Mesenchymal stem cell (in vitro differentiated cells and primary cell): ENCODE results near the gene CACNA1C.

Experiments
- DNase-seq: peaks from one replicate; pipeline ENCODE4 v3.0.0-alpha.2; 2013
- H2AFZ ChIP-seq: one replicate; pipeline ENCODE4 v1.6.1; 2013; ENCODE audit warnings: low read depth, mild to moderate bottlenecking, control low read depth, inconsistent platforms, low read length, moderate library complexity
- H2AK5ac ChIP-seq: 2 replicates; pipeline ENCODE4 v1.6.1; 2013; ENCODE audit warnings: low read length, moderate library complexity, mild to moderate bottlenecking, inconsistent platforms; ENCODE audit not compliant: severe bottlenecking
- H2BK120ac ChIP-seq: one replicate; pipeline ENCODE4 v1.6.1; 2013; ENCODE audit warnings: low read depth, mild to moderate bottlenecking, inconsistent platforms, low read length, moderate library complexity
- H2BK12ac ChIP-seq, 2 experiments: one replicate each; pipeline ENCODE4 v1.6.1; 2013; ENCODE audit warnings: inconsistent platforms in 2 of 2, low read length in 2 of 2, mild to moderate bottlenecking in 2 of 2, moderate library complexity in 2 of 2, control low read depth in 1 of 2
- H2BK15ac ChIP-seq: one replicate; pipeline ENCODE4 v1.6.1; 2013; ENCODE audit warnings: mild to moderate bottlenecking, low read depth, inconsistent platforms; ENCODE audit not compliant: poor library complexity, severe bottlenecking
- H2BK5ac ChIP-seq: 2 replicates; pipeline ENCODE4 v1.6.1; 2013; ENCODE audit warnings: low read depth, mild to moderate bottlenecking, low read length, control low read depth, inconsistent platforms; ENCODE audit not compliant: poor library complexity, severe bottlenecking
- H3K14ac ChIP-seq, 2 experiments: one replicate each; pipeline ENCODE4 v1.6.1; 2013; ENCODE audit warnings: inconsistent platforms in 2 of 2, low read length in 2 of 2, control low read depth in 1 of 2, mild to moderate bottlenecking in 1 of 2, moderate library complexity in 1 of 2
- H3K18ac ChIP-seq, 2 experiments: one replicate each; pipeline ENCODE4 v1.6.1; 2013; ENCODE audit warnings: inconsistent platforms in 2 of 2, low read length in 2 of 2, control low read depth in 1 of 2, low read depth in 1 of 2, mild to moderate bottlenecking in 1 of 2
- H3K23ac ChIP-seq, 2 experiments: one replicate each; pipeline ENCODE4 v1.6.1; 2013; ENCODE audit warnings: inconsistent platforms in 2 of 2, low read length in 2 of 2, mild to moderate bottlenecking in 2 of 2, moderate library complexity in 2 of 2, control low read depth in 1 of 2
- H3K27ac ChIP-seq: 2 replicates; pipeline ENCODE4 v1.5.1; 2013; ENCODE audit warnings: mild to moderate bottlenecking, moderate library complexity, low read length, control low read depth, inconsistent platforms; ENCODE audit not compliant: poor library complexity, severe bottlenecking
- H3K27me3 ChIP-seq, 2 experiments: 2 replicates each; pipeline versions ENCODE4 v1.6.1 to v1.7.0; 2013; ENCODE audit warnings: low read length in 2 of 2, mild to moderate bottlenecking in 2 of 2, moderate library complexity in 2 of 2, control low read depth in 1 of 2, inconsistent platforms in 1 of 2; ENCODE audit not compliant: control insufficient read depth in 1 of 2, insufficient read depth in 1 of 2
- H3K36me3 ChIP-seq, 2 experiments: 2 replicates each; pipeline versions ENCODE4 v1.6.1 to v1.7.0; 2013; ENCODE audit warnings: low read length in 2 of 2, control low read depth in 1 of 2, inconsistent platforms in 1 of 2, low read depth in 1 of 2, mild to moderate bottlenecking in 1 of 2; ENCODE audit not compliant: insufficient read depth in 2 of 2, control insufficient read depth in 1 of 2
- H3K4ac ChIP-seq, 2 experiments: one replicate each; pipeline ENCODE4 v1.6.1; 2013; ENCODE audit warnings: inconsistent platforms in 2 of 2, low read length in 2 of 2, mild to moderate bottlenecking in 2 of 2, moderate library complexity in 2 of 2, control low read depth in 1 of 2, low read depth in 1 of 2
- H3K4me1 ChIP-seq: 2 replicates; pipeline ENCODE4 v1.6.1; 2013; ENCODE audit warnings: low read depth, low read length, control low read depth; ENCODE audit not compliant: control insufficient read depth, insufficient read depth
- H3K4me2 ChIP-seq: 2 replicates; pipeline ENCODE4 v1.6.1; 2013; ENCODE audit warnings: low read length, mild to moderate bottlenecking, inconsistent platforms; ENCODE audit not compliant: poor library complexity, severe bottlenecking
- H3K4me3 ChIP-seq, 2 experiments: 2 replicates each; pipeline versions ENCODE4 v1.5.1 to v1.7.0; 2013; ENCODE audit warnings: low read length in 2 of 2, mild to moderate bottlenecking in 2 of 2, control low read depth in 1 of 2, low read depth in 1 of 2; ENCODE audit not compliant: insufficient read depth in 1 of 2
- H3K79me1 ChIP-seq: replicated peaks from 2 replicates; pipeline ENCODE4 v1.6.1; 2013; ENCODE audit warnings: mild to moderate bottlenecking, control low read depth, low read length, inconsistent platforms; ENCODE audit not compliant: poor library complexity, severe bottlenecking
- H3K9ac ChIP-seq: 2 replicates; pipeline ENCODE4 v1.7.0; 2013; ENCODE audit warnings: mild to moderate bottlenecking, low read length, moderate library complexity
- H3K9me3 ChIP-seq: 2 replicates; pipeline ENCODE4 v1.7.0; 2013; ENCODE audit warnings: mild to moderate bottlenecking, low read length; ENCODE audit not compliant: control insufficient read depth
- H4K8ac ChIP-seq: one replicate; pipeline ENCODE4 v1.6.1; 2013; ENCODE audit warnings: inconsistent platforms, mild to moderate bottlenecking, low read length, moderate library complexity
- H4K91ac ChIP-seq: one replicate; pipeline ENCODE4 v1.6.1; 2013; ENCODE audit warnings: mild to moderate bottlenecking, low read length, inconsistent platforms
- WGBS: methylation state at CpG from one replicate; pipeline ENCODE4 v1.1.7; 2013; ENCODE audit warnings: mixed read lengths; 5-methylcytosine and 5-hydroxymethylcytosine counted together

Gene CACNA1C

GRCh38 chr12:2574355-2574935 lies 521.7 kb downstream of the CACNA1C start:
- no peak overlapping the region for H2BK12ac ChIP-seq
- no peak overlapping the region for H3K23ac ChIP-seq
- H2BK120ac ChIP-seq = no peak overlapping the region
- H2AK5ac ChIP-seq = no peak overlapping the region
- no peak overlapping the region for H3K9ac ChIP-seq
- H3K4me2 ChIP-seq = no peak overlapping the region
- no peaks in the 10 kb centered on the region for H3K79me1 ChIP-seq
- H3K4ac ChIP-seq = no peak overlapping the region
- no peaks in the 10 kb centered on the region for H3K9me3 ChIP-seq
- no peak overlapping the region for H2BK5ac ChIP-seq
- 93% methylated on average over 4 of the region's 4 CpGs for WGBS
- H2BK15ac ChIP-seq = no peak overlapping the region
- H4K8ac ChIP-seq = no peak overlapping the region
- H3K14ac ChIP-seq = no peak overlapping the region
- H4K91ac ChIP-seq = no peak overlapping the region
- no peak overlapping the region for H3K27ac ChIP-seq
- no peaks in the 10 kb centered on the region for H3K4me1 ChIP-seq
- peaks cover 0 to 33% of the 10 kb centered on the region in 2 experiments for H3K27me3 ChIP-seq
- no peak overlapping the region for H3K18ac ChIP-seq
- H3K36me3 ChIP-seq = peaks cover 0 to 31% of the 10 kb centered on the region in 2 experiments
- H3K4me3 ChIP-seq = no peak overlapping the region
- no peak overlapping the region for H2AFZ ChIP-seq
- DNase-seq = no peak

- Histone ChIP-seq H3K79me1 (no peaks in the 10 kb centered on the region), H3K23ac (no peak overlapping the region), H2BK12ac (no peak overlapping the region), H4K8ac (no peak overlapping the region), H3K36me3 (peaks cover 0 to 23% of the 10 kb centered on the region in 2 experiments), H3K4ac (no peak overlapping the region), H2BK15ac (no peak overlapping the region), H3K27ac (no peak overlapping the region), H3K14ac (no peak overlapping the region), H4K91ac (no peak overlapping the region), H2AK5ac (no peak overlapping the region), H3K18ac (no peak overlapping the region), H3K9me3 (no peaks in the 10 kb centered on the region), H3K4me2 (no peak overlapping the region), H3K9ac (no peak overlapping the region), H3K4me3 (no peak overlapping the region), H2BK120ac (no peak overlapping the region), H2BK5ac (no peak overlapping the region), H3K4me1 (no peaks in the 10 kb centered on the region), H2AFZ (no peak overlapping the region), H3K27me3 (peaks cover 0 to 29% of the 10 kb centered on the region in 2 experiments)
- WGBS = 93% methylated on average over 5 of the region's 5 CpGs
- DNase-seq = no peak
Measured at GRCh38 chr12:2575245-2575644, 522.5 kb downstream of the CACNA1C start.

- H2BK120ac ChIP-seq = no peak overlapping the region
- no peak overlapping the region for H2BK5ac ChIP-seq
- H3K27ac ChIP-seq = no peak overlapping the region
- no peak overlapping the region for H3K4me3 ChIP-seq
- DNase-seq = no peak
- no peaks in the 10 kb centered on the region for H3K79me1 ChIP-seq
- peaks cover 0 to 49% of the 10 kb centered on the region in 2 experiments for H3K27me3 ChIP-seq
- H2BK15ac ChIP-seq = no peak overlapping the region
- H3K4me2 ChIP-seq = no peak overlapping the region
- H3K14ac ChIP-seq = no peak overlapping the region
- no peak overlapping the region for H3K23ac ChIP-seq
- H2AK5ac ChIP-seq = no peak overlapping the region
- H3K9ac ChIP-seq = no peak overlapping the region
- no peak overlapping the region for H3K18ac ChIP-seq
- H2BK12ac ChIP-seq = no peak overlapping the region
- H2AFZ ChIP-seq = no peak overlapping the region
- H3K4ac ChIP-seq = no peak overlapping the region
- H3K4me1 ChIP-seq = peaks cover 4% of the 10 kb centered on the region
- H4K91ac ChIP-seq = no peak overlapping the region
- no peaks in the 10 kb centered on the region for H3K9me3 ChIP-seq
- H3K36me3 ChIP-seq = peaks cover 0 to 17% of the 10 kb centered on the region in 2 experiments
- no peak overlapping the region for H4K8ac ChIP-seq
- WGBS = 96% methylated on average over 9 of the region's 9 CpGs
Measured at GRCh38 chr12:2578211-2578610, 525.4 kb downstream of the CACNA1C start.

GRCh38 chr12:2578772-2579171 lies 526.0 kb downstream of the CACNA1C start:
- Histone ChIP-seq H2BK15ac (no peak overlapping the region), H3K4me1 (peaks cover 5% of the 10 kb centered on the region), H2BK120ac (no peak overlapping the region), H3K9me3 (no peaks in the 10 kb centered on the region), H3K4me3 (no peak overlapping the region), H3K4me2 (no peak overlapping the region), H2BK12ac (no peak overlapping the region), H3K27ac (no peak overlapping the region), H3K36me3 (peaks cover 0 to 17% of the 10 kb centered on the region in 2 experiments), H3K79me1 (no peaks in the 10 kb centered on the region), H2BK5ac (no peak overlapping the region), H3K27me3 (peaks cover 0 to 55% of the 10 kb centered on the region in 2 experiments), H4K8ac (no peak overlapping the region), H3K14ac (no peak overlapping the region), H2AK5ac (no peak overlapping the region), H4K91ac (no peak overlapping the region), H3K9ac (no peak overlapping the region), H3K23ac (no peak overlapping the region), H3K4ac (no peak overlapping the region), H2AFZ (no peak overlapping the region), H3K18ac (no peak overlapping the region)
- 88% methylated on average over 6 of the region's 6 CpGs for WGBS
- DNase-seq = no peak
